ENCODE measurements around the gene SLFNL1.

DNA sequence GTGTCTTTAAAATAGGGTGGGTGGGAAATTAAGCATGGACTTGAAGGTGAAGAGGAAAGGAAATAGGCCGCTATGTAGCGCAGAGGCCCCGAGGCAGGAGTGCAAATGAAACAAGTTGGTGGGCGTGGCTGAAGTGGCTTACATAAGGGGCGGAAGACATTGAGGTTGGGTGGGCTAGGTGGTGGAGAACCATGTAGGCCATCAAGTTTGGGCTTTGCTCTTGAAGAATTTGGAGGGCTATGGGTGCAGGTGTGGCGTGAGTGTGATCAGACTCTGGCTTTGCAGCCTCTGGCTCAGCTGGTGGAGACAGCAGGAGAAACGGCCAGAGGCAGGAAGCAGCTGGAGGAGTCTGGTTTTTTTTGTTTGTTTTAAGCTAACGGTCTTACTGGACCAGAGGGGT is 6.7 kb downstream of the SLFNL1 start:
- TF ChIP-seq POLR2AphosphoS5 (IDR thresholded peaks at IDR 0.05; ENCODE audit: low read depth, low read length) (peak; percentile 54; the same call in 1 of the 2 replicates), POLR2A (IDR thresholded peaks at IDR 0.05; ENCODE audit: low read depth, low read length) (peak; percentile 23; the same call in 1 of the 2 replicates), TAF1 (IDR thresholded peaks at IDR 0.05; ENCODE audit: low read depth, low read length) (no peak), PAX5 (IDR thresholded peaks at IDR 0.05; ENCODE audit: insufficient read depth, low read length, severe bottlenecking) (no peak), SPI1 (IDR thresholded peaks at IDR 0.05; ENCODE audit: low read depth, low read length) (no peak)
